Testis (tissue), 3 donors: ENCODE results near the gene CHRDL1. TPM values are rescaled to one million over a fixed set of nuclear protein-coding genes. Genes with fewer than 3 reads are reported as not detected.

ENCODE experiments used
- DNase-seq: peaks from one replicate; pipeline ENCODE4 v3.0.0-alpha.2; 2019
- H3K27ac ChIP-seq, 2 donors: fragments of 200-600 bp; sonication (generic); one replicate each; pipeline ENCODE4 v1.5.1; 2019
- H3K27me3 ChIP-seq: fragments of 200-600 bp; sonication (generic); one replicate; pipeline ENCODE4 v1.5.1; 2019
- H3K36me3 ChIP-seq: fragments of 200-600 bp; sonication (generic); one replicate; pipeline ENCODE4 v1.5.1; 2017; ENCODE audit warnings: low read depth; ENCODE audit errors: missing control alignments
- H3K4me1 ChIP-seq: fragments of 200-600 bp; sonication (generic); one replicate; pipeline ENCODE4 v1.5.1; 2019
- H3K4me3 ChIP-seq, 2 donors: fragments of 200-600 bp; sonication (generic); one replicate each; pipeline ENCODE4 v1.5.1; 2017 to 2019
- H3K9me3 ChIP-seq: fragments of 200-600 bp; sonication (generic); one replicate; pipeline ENCODE4 v1.5.1; 2017
- CTCF ChIP-seq, 3 experiments: fragments of 450-650 bp in 2 of 3; fragments of 200-600 bp in 1 of 3; sonication (generic) in 1 of 3; IDR thresholded peaks; one replicate each; pipeline ENCODE4 v1.5.1; 2016 to 2019; ENCODE audit warnings: antibody characterized with exemption in 3 of 3, mild to moderate bottlenecking in 2 of 3, moderate library complexity in 1 of 3
- POLR2A ChIP-seq: fragments of 450-650 bp; IDR thresholded peaks from one replicate; pipeline ENCODE4 v1.6.1; 2017; ENCODE audit warnings: antibody characterized with exemption, mild to moderate bottlenecking, moderate library complexity
- WGBS, 2 donors: methylation state at CpG; one replicate each; pipeline ENCODE4 v1.1.5; 2018; 5-methylcytosine and 5-hydroxymethylcytosine counted together
- intact Hi-C: fragments of 100-400 bp; cut with DNase I; formaldehyde crosslinking; loops from one replicate; pipeline ENCODE4 v1.15.1; 2023; ENCODE audit warnings: low total_unique reads
- polyA plus RNA-seq: library from polyadenylated mRNA; stranded (reverse); fragments of 350-450 nt; fragmentation: Illumina TruSeq; extraction: RNeasy Lipid Tissue Mini Kit (QIAGEN cat#74804); gene quantifications from one replicate; pipeline ENCODE4 v1.2.3, GENCODE V29; 2014; ENCODE audit warnings: low read depth, low replicate concordance; ENCODE audit not compliant: insufficient read depth
- total RNA-seq, 2 donors: library from RNA; depleted of rRNA; stranded (reverse); fragments of >200 nt; gene quantifications; one replicate each; pipeline ENCODE4 v1.2.3, GENCODE V29; 2016

The CHRDL1 gene
- total and polyA plus RNA-seq, 3 donors from 2014 or later: 3.4 to 40.5 (median 8.4) TPM

GRCh38 chrX:110750526-110751189 is 45.0 kb downstream of the CHRDL1 start:
- no peaks in the 10 kb centered on the region for H3K36me3 ChIP-seq
- intact Hi-C loops: no loop called here
- no peaks in the 10 kb centered on the region for H3K9me3 ChIP-seq
- no peak overlapping the region for H3K4me3 ChIP-seq
- no peak overlapping the region for H3K27ac ChIP-seq
- TF ChIP-seq CTCF (IDR thresholded peaks at IDR 0.05) (no peak), POLR2A (no peak)
- H3K27me3 ChIP-seq: no peaks in the 10 kb centered on the region
- H3K4me1 ChIP-seq: no peaks in the 10 kb centered on the region
- 59 to 60% methylated on average over 4 to 7 of the region's 7 CpGs for WGBS, 2 donors
- no peak for DNase-seq

- H3K27ac ChIP-seq: no peak overlapping the region
- H3K4me1 ChIP-seq: no peaks in the 10 kb centered on the region
- intact Hi-C loops: no loop called here
- 90 to 92% methylated on average over 3 of the region's 3 CpGs for WGBS, 2 donors
- no peak overlapping the region for H3K4me3 ChIP-seq
- H3K36me3 ChIP-seq: no peaks in the 10 kb centered on the region
- no peaks in the 10 kb centered on the region for H3K9me3 ChIP-seq
- TF ChIP-seq CTCF (IDR thresholded peaks at IDR 0.05) (no peak), POLR2A (no peak)
- DNase-seq: no peak
- no peaks in the 10 kb centered on the region for H3K27me3 ChIP-seq
Observed at GRCh38 chrX:110748256-110748806, 47.3 kb downstream of the CHRDL1 start.

- no peaks in the 10 kb centered on the region for H3K27me3 ChIP-seq
- no peaks in the 10 kb centered on the region for H3K36me3 ChIP-seq
- WGBS, 2 donors: 64 to 84% methylated on average over 3 to 4 of the region's 4 CpGs
- no peak overlapping the region for H3K27ac ChIP-seq
- no peak overlapping the region for H3K4me3 ChIP-seq
- intact Hi-C loops: no loop called here
- no peak for TF ChIP-seq POLR2A
- no peaks in the 10 kb centered on the region for H3K4me1 ChIP-seq
- DNase-seq: no peak
- no peaks in the 10 kb centered on the region for H3K9me3 ChIP-seq
Observed at GRCh38 chrX:110746014-110746413, 49.6 kb downstream of the CHRDL1 start.

- Histone ChIP-seq H3K4me1 (no peaks in the 10 kb centered on the region), H3K27me3 (no peaks in the 10 kb centered on the region), H3K9me3 (no peaks in the 10 kb centered on the region), H3K27ac (no peak overlapping the region), H3K36me3 (no peaks in the 10 kb centered on the region), H3K4me3 (no peak overlapping the region)
- 15 to 35% methylated on average over 2 of the region's 2 CpGs for WGBS, 2 donors
- TF ChIP-seq POLR2A: no peak
- no peak for TF ChIP-seq CTCF (IDR thresholded peaks at IDR 0.05)
- intact Hi-C loops: no loop called here
- DNase-seq: no peak
Observed at GRCh38 chrX:110745288-110745687, 50.3 kb downstream of the CHRDL1 start.

GRCh38 chrX:110743679-110744340 is 51.8 kb downstream of the CHRDL1 start:
- WGBS, 2 donors: 60 to 66% methylated on average over 4 to 5 of the region's 5 CpGs
- Histone ChIP-seq H3K9me3 (no peaks in the 10 kb centered on the region), H3K27ac (no peak overlapping the region), H3K36me3 (no peaks in the 10 kb centered on the region), H3K27me3 (no peaks in the 10 kb centered on the region), H3K4me3 (no peak overlapping the region), H3K4me1 (no peaks in the 10 kb centered on the region)
- no peak for TF ChIP-seq CTCF (IDR thresholded peaks at IDR 0.05)
- no peak for TF ChIP-seq POLR2A
- intact Hi-C loops: no loop called here
- no peak for DNase-seq
